ENCODE measurements around the gene NTM. TPM values are rescaled to one million over a fixed set of nuclear protein-coding genes. Genes with fewer than 3 reads are reported as not detected.

Gene NTM
- total and polyA plus RNA-seq, 2 donors (not counting 1 experiment from before 2014, with no cell fraction given) = 12.3 to 28.6 TPM

DNA sequence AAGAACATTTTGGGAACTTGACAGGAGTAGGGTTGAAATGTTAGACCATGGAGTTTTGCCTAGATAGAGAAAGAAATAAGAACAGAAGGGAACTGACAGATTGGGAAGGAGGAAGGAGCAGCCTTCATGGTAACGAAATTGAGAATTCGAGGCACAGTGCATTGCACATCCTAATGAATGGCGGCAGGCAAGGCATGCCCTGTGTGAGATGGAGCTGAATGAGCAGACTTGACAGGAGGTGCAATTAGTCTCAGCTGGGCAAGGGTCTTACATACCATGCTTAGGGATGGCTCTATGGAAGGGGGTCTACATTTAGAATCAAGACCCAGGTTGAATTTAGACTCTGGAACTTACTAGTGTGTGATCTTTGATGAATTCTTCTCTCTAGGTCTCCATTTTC, 25.0 kb upstream of the NTM start:
- Histone ChIP-seq H3K4me2 (ENCODE audit: extremely low read depth, insufficient read depth, low read length) (no peak overlapping the region), H3K4me3 (replicated peaks in 1 of 4; ENCODE audit: control extremely low read depth in 1 of 4, insufficient read depth in 1 of 4, low read depth in 3 of 4, low read length in 4 of 4) (no peak overlapping the region), H3K9ac (ENCODE audit: insufficient read depth, low read length) (no peak overlapping the region), H3K27me3 (ENCODE audit: control insufficient read depth, insufficient read depth, low read length) (no peaks in the 10 kb centered on the region), H3K79me2 (ENCODE audit: control insufficient read depth, insufficient read depth, low read length) (no peaks in the 10 kb centered on the region), H2AFZ (ENCODE audit: low read length) (no peak overlapping the region), H3K4me1 (ENCODE audit: control insufficient read depth, extremely low read depth, insufficient read depth, low read length) (no peaks in the 10 kb centered on the region), H4K20me1 (ENCODE audit: control insufficient read depth, extremely low read depth, insufficient read depth, low read length) (no peaks in the 10 kb centered on the region), H3K27ac (ENCODE audit: insufficient read depth, low read length) (no peak overlapping the region), H3K36me3 (ENCODE audit: control insufficient read depth, insufficient read depth, low read length) (no peaks in the 10 kb centered on the region), H3K9me3 (ENCODE audit: control insufficient read depth, insufficient read depth, low read depth, low read length) (no peaks in the 10 kb centered on the region)
- no peak for DNase-seq (ENCODE audit: low read depth in 2 of 2)
- no peak for TF ChIP-seq EZH2 (IDR thresholded peaks at IDR 0.05; ENCODE audit: low read length, missing control alignments)
- TF ChIP-seq, protein P1, sequence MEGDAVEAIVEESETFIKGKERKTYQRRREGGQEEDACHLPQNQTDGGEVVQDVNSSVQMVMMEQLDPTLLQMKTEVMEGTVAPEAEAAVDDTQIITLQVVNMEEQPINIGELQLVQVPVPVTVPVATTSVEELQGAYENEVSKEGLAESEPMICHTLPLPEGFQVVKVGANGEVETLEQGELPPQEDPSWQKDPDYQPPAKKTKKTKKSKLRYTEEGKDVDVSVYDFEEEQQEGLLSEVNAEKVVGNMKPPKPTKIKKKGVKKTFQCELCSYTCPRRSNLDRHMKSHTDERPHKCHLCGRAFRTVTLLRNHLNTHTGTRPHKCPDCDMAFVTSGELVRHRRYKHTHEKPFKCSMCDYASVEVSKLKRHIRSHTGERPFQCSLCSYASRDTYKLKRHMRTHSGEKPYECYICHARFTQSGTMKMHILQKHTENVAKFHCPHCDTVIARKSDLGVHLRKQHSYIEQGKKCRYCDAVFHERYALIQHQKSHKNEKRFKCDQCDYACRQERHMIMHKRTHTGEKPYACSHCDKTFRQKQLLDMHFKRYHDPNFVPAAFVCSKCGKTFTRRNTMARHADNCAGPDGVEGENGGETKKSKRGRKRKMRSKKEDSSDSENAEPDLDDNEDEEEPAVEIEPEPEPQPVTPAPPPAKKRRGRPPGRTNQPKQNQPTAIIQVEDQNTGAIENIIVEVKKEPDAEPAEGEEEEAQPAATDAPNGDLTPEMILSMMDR (conservative IDR thresholded peaks at IDR 0.05 in 1 of 2, IDR thresholded peaks at IDR 0.05 in 1 of 2; ENCODE audit: low read depth in 1 of 2, low read length in 2 of 2) = no peak

DNA sequence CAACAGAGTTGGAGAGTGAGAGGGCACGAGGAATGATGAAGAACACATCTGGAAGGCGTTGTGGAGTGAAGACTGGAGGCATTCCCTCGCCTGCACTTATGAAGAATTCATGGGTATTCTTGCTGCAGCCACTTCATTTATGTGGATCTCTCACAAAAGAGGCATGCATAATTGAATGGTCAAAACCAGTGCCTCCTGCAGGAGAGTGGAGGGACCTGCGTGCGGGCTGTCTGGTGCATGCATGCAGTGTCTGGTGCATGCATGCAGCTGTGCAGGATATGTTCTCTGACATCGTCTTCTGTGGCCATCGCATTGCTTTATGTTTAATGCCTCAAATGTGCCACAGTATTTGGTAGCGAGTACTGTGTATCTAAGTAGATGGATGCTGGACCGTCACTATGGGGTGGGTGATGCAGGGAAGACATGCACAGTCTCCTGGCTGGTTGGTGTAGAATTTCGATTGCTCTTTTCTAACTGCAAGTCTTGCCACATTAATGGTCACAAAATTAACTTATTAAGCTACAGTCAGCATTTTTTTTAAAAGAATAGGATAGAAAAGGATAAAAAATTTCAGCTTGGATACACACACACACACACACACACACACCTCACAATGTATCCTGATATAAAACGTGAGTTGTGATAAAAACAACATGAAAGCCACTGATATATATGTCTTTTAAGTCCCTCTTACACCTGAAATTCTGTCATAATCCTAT, 20.9 kb upstream of the NTM start:
- no peak for DNase-seq (ENCODE audit: low read depth in 2 of 2)
- H3K4me2 ChIP-seq (ENCODE audit: extremely low read depth, insufficient read depth, low read length) = no peak overlapping the region

DNA sequence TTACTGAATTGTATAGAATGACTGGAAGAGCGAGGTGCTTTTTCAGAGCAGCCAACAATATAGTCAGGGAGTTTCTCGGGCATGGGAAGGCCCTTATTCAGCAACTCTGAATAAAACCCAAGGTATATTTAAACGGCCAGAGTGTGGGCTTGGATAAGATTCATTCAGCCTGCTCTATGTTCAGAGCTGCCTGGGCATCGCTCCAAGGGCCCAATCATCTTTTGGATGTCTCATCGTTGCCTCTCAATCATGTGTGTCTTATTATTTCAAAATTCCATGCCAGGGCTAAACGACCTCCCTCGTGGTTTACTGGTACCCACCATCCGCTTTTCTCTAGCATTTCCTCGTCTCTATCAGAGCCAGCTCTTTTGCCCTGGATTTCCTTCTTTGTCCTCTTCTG, 19.5 kb upstream of the NTM start:
- Histone ChIP-seq H4K20me1 (ENCODE audit: control insufficient read depth, extremely low read depth, insufficient read depth, low read length) (no peaks in the 10 kb centered on the region), H3K4me3 (replicated peaks in 1 of 4; ENCODE audit: control extremely low read depth in 1 of 4, insufficient read depth in 1 of 4, low read depth in 3 of 4, low read length in 4 of 4) (no peak overlapping the region), H3K4me2 (ENCODE audit: extremely low read depth, insufficient read depth, low read length) (no peak overlapping the region), H3K27me3 (ENCODE audit: control insufficient read depth, insufficient read depth, low read length) (no peaks in the 10 kb centered on the region), H3K4me1 (ENCODE audit: control insufficient read depth, extremely low read depth, insufficient read depth, low read length) (no peaks in the 10 kb centered on the region), H3K36me3 (ENCODE audit: control insufficient read depth, insufficient read depth, low read length) (no peaks in the 10 kb centered on the region), H3K79me2 (ENCODE audit: control insufficient read depth, insufficient read depth, low read length) (no peaks in the 10 kb centered on the region), H3K27ac (ENCODE audit: insufficient read depth, low read length) (no peak overlapping the region), H3K9ac (ENCODE audit: insufficient read depth, low read length) (no peak overlapping the region), H3K9me3 (ENCODE audit: control insufficient read depth, insufficient read depth, low read depth, low read length) (no peaks in the 10 kb centered on the region), H2AFZ (ENCODE audit: low read length) (no peak overlapping the region)
- TF ChIP-seq, protein P1 (conservative IDR thresholded peaks at IDR 0.05 in 1 of 2, IDR thresholded peaks at IDR 0.05 in 1 of 2; ENCODE audit: low read depth in 1 of 2, low read length in 2 of 2) = no peak
- no peak for TF ChIP-seq EZH2 (IDR thresholded peaks at IDR 0.05; ENCODE audit: low read length, missing control alignments)
- DNase-seq (ENCODE audit: low read depth in 2 of 2) = no peak

More for the DNA sequence above, 20.9 kb upstream of the NTM start:
- Histone ChIP-seq H3K79me2 (ENCODE audit: control insufficient read depth, insufficient read depth, low read length) (no peaks in the 10 kb centered on the region), H3K27me3 (ENCODE audit: control insufficient read depth, insufficient read depth, low read length) (no peaks in the 10 kb centered on the region), H3K9me3 (ENCODE audit: control insufficient read depth, insufficient read depth, low read depth, low read length) (no peaks in the 10 kb centered on the region), H3K4me3 (replicated peaks in 1 of 4; ENCODE audit: control extremely low read depth in 1 of 4, insufficient read depth in 1 of 4, low read depth in 3 of 4, low read length in 4 of 4) (no peak overlapping the region), H2AFZ (ENCODE audit: low read length) (no peak overlapping the region), H3K4me1 (ENCODE audit: control insufficient read depth, extremely low read depth, insufficient read depth, low read length) (no peaks in the 10 kb centered on the region), H4K20me1 (ENCODE audit: control insufficient read depth, extremely low read depth, insufficient read depth, low read length) (no peaks in the 10 kb centered on the region), H3K9ac (ENCODE audit: insufficient read depth, low read length) (no peak overlapping the region), H3K36me3 (ENCODE audit: control insufficient read depth, insufficient read depth, low read length) (no peaks in the 10 kb centered on the region), H3K27ac (ENCODE audit: insufficient read depth, low read length) (no peak overlapping the region)
- TF ChIP-seq, protein P1 (conservative IDR thresholded peaks at IDR 0.05 in 1 of 2, IDR thresholded peaks at IDR 0.05 in 1 of 2; ENCODE audit: low read depth in 1 of 2, low read length in 2 of 2) = no peak
- no peak for TF ChIP-seq EZH2 (IDR thresholded peaks at IDR 0.05; ENCODE audit: low read length, missing control alignments)
